GM10248 (cell line): ENCODE results near the gene SHROOM1.
"Not testable (repeated sequence)": the region's sequence is repeated elsewhere in the genome, so short reads cannot be mapped to it uniquely, and the experiment has no call there.

Experiments used
- CTCF ChIA-PET: fragments of 300-600 bp; sonication (Branson Sonifier 250); formaldehyde crosslinking; extraction: SDS; loops from one replicate; lab custom pipeline; 2021; ENCODE audit warnings: antibody characterized with exemption; lab: Yijun Ruan, JAX
- POLR2A ChIA-PET: fragments of 350-650 bp; sonication (Branson Sonifier 250); formaldehyde crosslinking; extraction: SDS; loops from one replicate; lab custom pipeline; 2020; ENCODE audit warnings: antibody characterized with exemption; lab: Yijun Ruan, JAX
- DNase-seq: peaks from one replicate; pipeline ENCODE4 v3.0.0; 2012; ENCODE audit errors: extremely low spot score
- TF ChIP-seq, protein P1 (sequence below): IDR thresholded peaks from 2 replicates; pipeline ENCODE4 v1.5.1; 2012; ENCODE audit warnings: mild to moderate bottlenecking, low read depth; ENCODE audit errors: extremely low read depth, missing control alignments, control extremely low read depth

Gene SHROOM1

GRCh38 chr5:132802685-132803066 is 27.8 kb downstream of the SHROOM1 start:
- CTCF ChIA-PET = interaction anchor here (1.0 to 3.1 kb wide), 8 partner anchors 8 to 56 kb away, joined by 3 to 13 read pairs (median 5); partner anchors contain the start of gene CCNI2
- DNase-seq, POLR2A ChIA-PET: not testable (repeated sequence)

- ChIA-PET CTCF (interaction anchor here (0.8 to 3.1 kb wide), 12 partner anchors 8 to 312 kb away, joined by 3 to 13 read pairs (median 4); partner anchors contain the start of genes CCNI2 and IRF1), POLR2A (no interaction called here)
- TF ChIP-seq, protein P1, sequence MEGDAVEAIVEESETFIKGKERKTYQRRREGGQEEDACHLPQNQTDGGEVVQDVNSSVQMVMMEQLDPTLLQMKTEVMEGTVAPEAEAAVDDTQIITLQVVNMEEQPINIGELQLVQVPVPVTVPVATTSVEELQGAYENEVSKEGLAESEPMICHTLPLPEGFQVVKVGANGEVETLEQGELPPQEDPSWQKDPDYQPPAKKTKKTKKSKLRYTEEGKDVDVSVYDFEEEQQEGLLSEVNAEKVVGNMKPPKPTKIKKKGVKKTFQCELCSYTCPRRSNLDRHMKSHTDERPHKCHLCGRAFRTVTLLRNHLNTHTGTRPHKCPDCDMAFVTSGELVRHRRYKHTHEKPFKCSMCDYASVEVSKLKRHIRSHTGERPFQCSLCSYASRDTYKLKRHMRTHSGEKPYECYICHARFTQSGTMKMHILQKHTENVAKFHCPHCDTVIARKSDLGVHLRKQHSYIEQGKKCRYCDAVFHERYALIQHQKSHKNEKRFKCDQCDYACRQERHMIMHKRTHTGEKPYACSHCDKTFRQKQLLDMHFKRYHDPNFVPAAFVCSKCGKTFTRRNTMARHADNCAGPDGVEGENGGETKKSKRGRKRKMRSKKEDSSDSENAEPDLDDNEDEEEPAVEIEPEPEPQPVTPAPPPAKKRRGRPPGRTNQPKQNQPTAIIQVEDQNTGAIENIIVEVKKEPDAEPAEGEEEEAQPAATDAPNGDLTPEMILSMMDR = no peak
- DNase-seq = no peak
Observed at GRCh38 chr5:132802044-132802684, 28.3 kb downstream of the SHROOM1 start.

GRCh38 chr5:132800545-132800944 is 29.9 kb downstream of the SHROOM1 start:
- ChIA-PET POLR2A (no interaction called here), CTCF (interaction anchor here (0.6 to 3.1 kb wide), 9 partner anchors 9 to 300 kb away, joined by 3 to 13 read pairs (median 5); no protein-coding TSS in a partner anchor)
- no peak for DNase-seq
- TF ChIP-seq, protein P1 = no peak

DNA sequence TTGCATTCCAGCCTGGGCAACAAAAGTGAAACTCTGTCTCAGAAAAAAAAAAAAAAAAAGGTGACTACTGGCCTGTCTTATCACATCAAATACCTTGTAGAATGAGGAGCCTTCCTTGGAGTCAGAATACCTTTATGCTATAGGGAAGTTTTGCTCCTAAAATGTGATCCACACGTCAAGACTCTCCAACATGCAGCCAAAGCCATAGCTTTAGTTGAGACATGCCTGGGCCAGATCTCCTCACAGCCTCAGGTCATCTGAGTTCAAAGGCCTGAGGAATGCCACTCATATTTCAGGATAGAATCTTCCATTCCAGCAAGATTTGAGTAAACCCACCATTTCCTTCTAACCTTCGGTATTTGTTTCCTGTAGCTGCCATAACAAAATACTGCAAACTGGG is 31.1 kb downstream of the SHROOM1 start:
- POLR2A ChIA-PET = interaction anchor here (0.6 kb wide), 1 partner anchor 15 kb away, joined by 3 read pairs; no protein-coding TSS in a partner anchor
- DNase-seq = no peak
- TF ChIP-seq, protein P1 = no peak
- CTCF ChIA-PET = interaction anchor here (1.3 to 4.8 kb wide), 3 partner anchors 10 to 21 kb away, joined by 4 to 29 read pairs (median 20); partner anchors contain the start of gene SOWAHA

DNA sequence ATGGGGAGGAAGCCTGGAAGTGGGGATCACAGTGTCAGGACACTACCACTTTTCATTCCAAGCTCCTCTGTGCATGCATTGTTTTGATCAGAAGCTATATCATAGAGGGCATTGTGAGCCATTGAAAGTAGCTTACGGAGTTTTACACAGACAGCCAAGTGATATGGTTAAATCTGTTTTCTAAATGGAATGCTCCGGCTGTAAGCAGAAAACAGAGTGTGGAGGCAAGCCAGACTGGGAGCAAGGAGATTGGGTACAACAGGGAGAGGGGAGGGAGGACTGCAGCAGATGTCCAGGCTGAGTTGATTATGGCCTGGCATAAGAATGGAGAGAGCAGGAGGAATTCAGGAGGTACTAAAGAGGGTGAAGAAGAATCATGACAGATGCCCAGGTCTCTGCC is 32.8 kb downstream of the SHROOM1 start:
- no peak for DNase-seq
- TF ChIP-seq, protein P1 = no peak
- ChIA-PET CTCF (interaction anchor here (0.7 to 4.8 kb wide), 7 partner anchors 10 to 559 kb away, joined by 3 to 29 read pairs (median 4); no protein-coding TSS in a partner anchor), POLR2A (no interaction called here)

- CTCF ChIA-PET = interaction anchor here (1.3 to 2.1 kb wide), 5 partner anchors 10 to 53 kb away, joined by 3 to 11 read pairs (median 6); partner anchors contain the start of gene KIF3A
- POLR2A ChIA-PET = no interaction called here
- no peak for DNase-seq
- TF ChIP-seq, protein P1 = no peak
Observed at GRCh38 chr5:132791026-132791425, 39.4 kb downstream of the SHROOM1 start.
